HG03103 (cell line): ENCODE results near the gene CXCL6.

Experiments used
- ATAC-seq: cut with Tn5 transposase; IDR thresholded peaks from one replicate; pipeline ENCODE4 v1.9.1; 2021; ENCODE audit warnings: low read depth; ENCODE audit not compliant: unreplicated experiment

The CXCL6 gene

GRCh38 chr4:73841243-73841925 lies 4.9 kb downstream of the CXCL6 start:
- ATAC-seq, result no peak

DNA sequence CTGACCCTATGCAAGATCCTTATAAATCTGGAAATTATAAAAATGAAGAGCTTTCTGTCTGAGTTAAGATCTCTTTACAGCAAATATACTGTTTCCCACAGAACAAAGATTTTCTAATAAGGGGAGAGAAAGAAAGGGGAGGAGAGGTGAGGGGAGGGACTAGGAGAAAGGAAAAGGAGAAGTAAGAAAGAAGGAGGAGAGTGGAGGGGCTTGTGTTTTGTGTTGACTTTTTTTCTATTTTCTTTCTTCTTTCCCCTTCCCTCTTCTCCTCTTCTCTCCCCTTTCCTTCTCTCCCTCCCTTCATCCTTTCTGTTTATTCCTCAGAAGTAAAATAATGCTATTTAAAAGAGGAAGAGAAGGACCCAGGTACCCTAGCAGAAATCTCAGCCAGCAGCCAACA lies 6.2 kb downstream of the CXCL6 start:
- no peak for ATAC-seq

GRCh38 chr4:73843369-73843768 lies 6.9 kb downstream of the CXCL6 start:
- no peak for ATAC-seq

- no peak for ATAC-seq
Observed at GRCh38 chr4:73844345-73844744, 7.9 kb downstream of the CXCL6 start.

GRCh38 chr4:73844806-73845205 lies 8.3 kb downstream of the CXCL6 start:
- no peak for ATAC-seq

DNA sequence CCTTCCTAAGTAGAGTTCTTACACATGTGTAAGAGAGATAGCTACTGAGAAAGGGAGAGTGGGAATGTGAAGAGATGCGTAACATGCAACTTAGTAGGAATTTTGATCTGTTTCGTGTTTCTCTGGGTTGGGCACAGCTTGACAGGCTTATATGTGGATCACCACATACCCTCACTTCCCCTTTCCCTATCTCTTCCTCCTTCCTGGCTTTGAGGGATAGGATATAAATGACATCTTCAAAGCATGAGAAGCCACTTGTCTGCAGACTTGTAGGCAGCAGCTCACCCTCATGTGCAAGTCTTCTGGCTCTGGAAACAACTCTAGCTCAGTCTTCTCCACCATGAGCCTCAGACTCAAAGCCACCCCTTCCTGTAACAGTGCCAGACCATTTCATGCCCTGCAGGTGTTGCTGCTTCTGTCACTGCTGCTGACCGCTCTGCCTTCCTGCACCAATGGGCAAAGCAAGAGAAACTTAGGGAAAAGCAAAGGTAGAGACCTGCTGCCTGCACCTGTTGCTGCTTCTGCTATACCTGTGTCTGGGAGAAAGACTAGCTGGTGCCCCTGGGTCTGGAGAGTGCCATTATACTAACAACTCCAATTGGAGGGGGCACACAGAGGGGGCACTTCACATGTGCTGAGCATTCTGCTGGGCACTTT lies 11.2 kb downstream of the CXCL6 start:
- no peak for ATAC-seq

- ATAC-seq, result no peak
Observed at GRCh38 chr4:73848183-73848777, 11.8 kb downstream of the CXCL6 start.

GRCh38 chr4:73850261-73850970 lies 13.9 kb downstream of the CXCL6 start:
- no peak for ATAC-seq

DNA sequence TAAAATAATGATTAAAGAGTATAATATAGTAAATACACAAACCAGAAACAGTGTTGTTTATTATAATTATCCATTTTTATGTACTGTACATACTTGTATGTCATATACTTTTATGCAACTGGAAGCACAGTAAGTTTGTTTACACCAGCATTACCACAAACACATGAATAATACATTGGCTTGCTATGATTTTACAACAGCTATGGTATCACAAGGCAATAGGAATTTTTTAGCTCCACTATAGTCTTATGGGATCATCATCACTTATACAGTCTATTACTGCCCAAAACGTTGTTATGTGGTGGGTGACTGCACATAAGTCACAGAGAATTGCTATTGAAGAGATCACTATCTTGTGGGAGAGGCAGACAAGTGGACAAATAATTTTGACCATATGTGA lies 14.8 kb downstream of the CXCL6 start:
- ATAC-seq, result no peak

DNA sequence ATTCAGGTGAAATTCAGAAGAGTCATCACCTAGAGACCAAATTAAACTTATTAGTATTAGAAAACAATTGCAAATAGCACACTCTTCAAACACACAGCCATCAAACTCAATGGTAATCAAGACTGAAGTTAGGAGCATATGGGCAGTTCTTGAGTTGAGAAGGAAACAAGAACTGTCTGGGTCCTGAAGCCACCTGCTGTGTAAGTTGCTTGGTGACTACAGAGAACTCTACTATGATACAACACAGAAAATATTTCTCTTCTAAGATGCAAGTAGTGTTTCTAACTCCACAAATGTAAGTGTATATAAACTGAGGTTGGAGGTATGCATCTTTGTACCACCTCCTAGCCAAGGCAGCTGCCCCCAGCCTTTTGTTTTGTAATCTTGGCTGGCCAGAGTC lies 16.3 kb downstream of the CXCL6 start:
- no peak for ATAC-seq

GRCh38 chr4:73853246-73853704 lies 16.8 kb downstream of the CXCL6 start, which contains the start of gene PF4V1:
PF4V1 (plus strand) TSS chr4:73853296; CDS start chr4:73853363, 67 bp downstream.
- no peak for ATAC-seq

DNA sequence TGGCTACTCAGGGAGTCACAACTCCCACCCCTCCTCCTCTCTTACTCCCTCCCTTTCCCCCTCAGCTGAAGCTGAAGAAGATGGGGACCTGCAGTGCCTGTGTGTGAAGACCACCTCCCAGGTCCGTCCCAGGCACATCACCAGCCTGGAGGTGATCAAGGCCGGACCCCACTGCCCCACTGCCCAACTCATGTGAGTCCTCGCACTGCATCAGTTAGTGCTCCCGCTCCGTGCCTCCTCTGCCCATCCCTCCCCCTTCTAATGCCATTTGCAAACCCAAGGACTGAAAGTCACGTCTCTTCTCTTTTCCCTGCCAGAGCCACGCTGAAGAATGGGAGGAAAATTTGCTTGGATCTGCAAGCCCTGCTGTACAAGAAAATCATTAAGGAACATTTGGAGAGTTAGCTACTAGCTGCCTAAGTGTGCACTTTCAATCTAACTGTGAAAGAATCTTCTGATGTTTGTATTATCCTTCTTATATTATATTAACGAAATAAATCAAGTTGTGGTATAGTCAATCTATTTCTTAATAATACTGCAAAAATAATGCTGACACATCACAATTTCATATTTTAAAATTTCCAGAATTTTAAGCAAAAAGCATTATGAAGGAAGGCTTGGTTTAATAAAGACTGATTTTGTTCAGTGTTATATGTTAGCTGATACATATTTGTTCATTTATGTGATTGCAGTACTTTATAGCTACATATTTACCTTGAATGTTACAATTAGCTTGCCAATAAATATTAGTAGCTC lies 17.4 kb downstream of the CXCL6 start:
- ATAC-seq, result no peak

DNA sequence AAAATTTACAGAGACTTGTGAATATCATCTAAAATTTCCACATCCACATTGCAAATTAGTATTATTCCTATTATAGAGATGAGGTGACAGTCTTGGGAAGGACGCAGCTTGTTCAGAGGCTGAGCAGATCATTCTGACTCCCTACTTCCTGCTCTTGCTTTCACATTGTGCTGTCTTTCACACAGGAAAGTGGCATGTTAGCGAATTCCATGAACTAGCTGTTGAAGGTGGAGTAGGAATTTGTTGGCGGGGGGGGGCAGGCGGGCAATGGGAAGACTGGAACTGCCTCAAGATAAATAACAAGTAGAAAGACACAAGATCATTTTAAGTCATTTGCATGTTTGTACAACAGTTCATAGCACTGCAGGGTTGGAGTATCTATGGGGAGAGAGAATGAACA lies 18.9 kb downstream of the CXCL6 start:
- ATAC-seq, result no peak

GRCh38 chr4:73856518-73856917 lies 20.0 kb downstream of the CXCL6 start:
- ATAC-seq, result no peak

DNA sequence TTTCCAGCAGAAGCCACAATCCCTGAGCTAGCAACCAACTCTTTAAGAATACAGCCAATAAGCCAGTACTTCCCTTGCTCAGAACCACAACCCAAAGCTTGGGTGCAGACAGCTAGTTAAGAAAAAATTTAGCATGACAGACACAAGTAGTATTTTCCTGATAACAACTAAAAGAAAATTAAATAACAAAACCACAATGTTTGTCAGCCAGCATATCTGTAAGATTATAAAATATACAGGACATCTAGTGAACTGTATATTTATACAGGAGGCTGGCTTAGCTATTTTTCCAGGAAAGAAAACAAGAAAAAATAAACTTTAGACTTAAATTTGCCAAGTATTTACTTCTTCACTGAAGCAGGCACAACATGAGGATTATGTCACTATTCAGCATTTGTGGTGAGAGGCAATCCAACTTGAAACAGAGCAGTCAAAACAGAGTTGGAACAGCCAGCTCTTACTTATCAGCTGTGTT lies 23.2 kb downstream of the CXCL6 start:
- no peak for ATAC-seq

DNA sequence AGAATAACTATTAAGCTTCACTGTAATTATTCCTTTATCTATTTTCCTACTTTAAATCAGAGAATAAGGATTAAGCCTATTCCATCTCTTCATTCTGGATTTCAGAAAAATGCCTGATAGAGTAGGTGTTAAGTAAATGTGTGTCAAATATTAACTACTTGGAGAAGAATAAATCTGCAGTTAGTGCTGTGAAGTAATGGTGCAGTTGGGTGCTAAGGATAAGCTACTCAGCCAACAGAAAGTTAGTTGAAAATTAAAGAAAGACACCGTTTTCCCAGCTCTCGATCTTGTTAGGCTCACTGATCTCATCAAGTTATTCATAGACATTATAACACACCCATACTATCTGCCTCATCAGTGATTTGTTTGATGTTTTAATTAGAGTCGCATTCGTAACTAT lies 23.7 kb downstream of the CXCL6 start:
- no peak for ATAC-seq

DNA sequence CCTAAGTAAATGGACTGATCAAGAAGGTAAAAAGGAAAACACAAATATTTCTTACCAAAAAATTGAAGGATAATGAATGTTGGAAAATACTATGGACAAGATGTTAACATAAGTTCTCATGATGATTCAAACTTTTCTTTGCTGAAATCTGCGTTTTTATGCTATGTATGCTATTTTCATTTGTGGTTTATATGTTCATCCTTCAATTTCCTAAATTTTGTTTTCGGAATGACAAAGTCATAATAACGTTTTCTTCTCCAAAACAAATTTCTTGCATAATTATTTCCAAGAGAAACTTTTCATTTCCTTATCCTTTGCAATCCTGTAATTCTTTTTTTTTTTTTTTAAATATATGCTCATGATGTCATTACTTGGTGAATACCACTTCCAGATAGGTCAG lies 24.4 kb downstream of the CXCL6 start:
- no peak for ATAC-seq

- no peak for ATAC-seq
Observed at GRCh38 chr4:73862322-73862721, 25.8 kb downstream of the CXCL6 start.

DNA sequence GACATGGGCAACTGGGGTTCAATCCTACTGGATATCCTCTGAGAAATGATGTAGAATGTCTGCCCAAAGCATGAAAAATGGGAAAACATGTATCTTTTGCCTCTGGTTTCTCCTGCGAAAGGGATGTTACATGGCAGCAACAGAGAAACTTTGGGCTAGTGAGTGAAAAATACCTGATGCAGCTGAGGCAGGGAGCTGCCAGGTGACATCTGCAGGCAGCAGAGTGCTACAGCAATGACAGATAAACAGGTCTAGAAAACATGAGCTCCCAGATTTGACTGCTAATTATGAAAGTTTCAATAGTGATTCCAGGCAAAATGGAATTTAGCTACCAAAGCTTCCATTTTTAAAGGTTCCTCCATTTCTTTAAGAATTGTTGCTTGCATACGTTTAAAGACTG lies 27.9 kb downstream of the CXCL6 start:
- ATAC-seq, result no peak

DNA sequence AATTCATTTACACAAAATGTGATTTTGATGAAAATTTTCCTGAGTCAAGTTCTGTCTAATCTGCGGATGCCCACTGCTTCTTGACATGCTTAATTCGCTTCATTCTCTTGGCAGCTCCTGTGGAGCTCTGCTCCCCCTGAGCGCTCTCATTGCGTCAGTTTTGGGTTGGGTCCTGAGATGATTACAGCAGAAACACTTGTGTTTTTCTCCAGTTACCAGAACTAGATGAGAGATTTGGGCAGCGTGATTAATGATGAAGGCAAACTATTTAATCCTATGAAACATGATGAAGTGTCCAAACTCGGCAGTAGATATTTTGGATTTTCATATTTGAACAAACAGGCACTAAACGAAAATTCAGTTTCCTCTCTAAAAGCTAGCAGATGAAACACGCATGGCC lies 28.5 kb downstream of the CXCL6 start:
- no peak for ATAC-seq
